Activated T-cell treated with anti-CD3 and anti-CD28 coated beads, Interleukin-2, amount 50 U/mL, for 1 hour (primary cell): ENCODE data around the gene BPIFA3.
A peak's percentile ranks its signal among the peaks of the same experiment; 100 is the strongest.
"Not testable (repeated sequence)": the region's sequence is repeated elsewhere in the genome, so short reads cannot be mapped to it uniquely, and the experiment has no call there.

Experiments
- DNase-seq: peaks from one replicate; pipeline ENCODE4 v3.0.0-alpha.2; 2020

BPIFA3 gene

DNA sequence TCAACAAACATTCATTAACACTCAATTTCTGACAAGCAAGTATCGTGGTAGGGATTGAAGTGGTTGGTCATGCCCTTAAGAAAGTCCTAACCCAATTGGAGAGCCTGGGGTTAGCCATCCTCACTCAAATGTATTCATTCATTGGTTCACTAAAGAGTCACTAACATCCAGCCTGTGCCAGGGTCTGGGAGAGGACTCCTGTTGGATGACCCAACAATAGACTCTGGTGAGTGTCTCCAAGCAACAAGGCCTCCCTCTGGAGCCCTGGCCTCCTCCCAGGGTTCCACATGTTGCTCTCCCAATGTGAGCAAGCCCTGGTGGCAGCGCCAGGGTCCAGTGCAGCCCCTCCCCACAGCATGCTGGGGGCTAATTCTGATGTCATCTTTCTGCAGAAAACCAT lies at the start of gene BPIFA3:
BPIFA3 (plus strand) TSS at position 301 of the 400 bp plus-strand sequence. CDS start 185 bp downstream, outside the sequence.
- DNase-seq, result no peak

- no peak for DNase-seq
Measured at GRCh38 chr20:33167859-33168258, 49.3 kb upstream of the BPIFA3 start, which contains the start of gene BPIFA2. TSS of gene BPIFA2 (plus strand) at chr20:33168159. CDS start at chr20:33169146, 987 bp downstream.

DNA sequence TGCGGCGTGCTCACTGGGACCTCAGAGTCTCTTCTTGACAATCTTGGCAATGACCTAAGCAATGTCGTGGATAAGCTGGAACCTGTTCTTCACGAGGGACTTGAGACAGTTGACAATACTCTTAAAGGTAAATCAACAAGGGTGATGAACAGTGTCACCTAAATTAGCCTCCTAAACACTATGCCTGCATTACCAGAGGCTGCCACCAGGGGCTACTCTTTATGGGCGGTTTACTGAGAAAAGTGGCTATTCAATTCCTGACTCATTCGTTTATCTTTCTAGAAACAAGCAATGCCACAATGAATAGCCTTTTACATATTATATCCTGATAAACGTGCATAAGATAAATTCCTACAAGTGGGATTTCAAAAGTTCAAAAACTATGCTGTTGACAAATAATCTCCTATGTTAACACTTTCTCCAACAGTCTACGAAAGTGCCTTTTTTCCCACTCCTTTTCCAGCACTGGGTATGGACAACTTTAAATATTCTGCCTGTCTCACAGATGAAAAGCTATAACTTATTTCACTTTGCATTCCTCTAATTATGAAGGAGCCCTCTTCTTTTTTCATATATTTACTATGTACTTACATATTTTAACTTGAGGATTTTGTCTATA lies 47.9 kb upstream of the BPIFA3 start:
- no peak for DNase-seq

DNA sequence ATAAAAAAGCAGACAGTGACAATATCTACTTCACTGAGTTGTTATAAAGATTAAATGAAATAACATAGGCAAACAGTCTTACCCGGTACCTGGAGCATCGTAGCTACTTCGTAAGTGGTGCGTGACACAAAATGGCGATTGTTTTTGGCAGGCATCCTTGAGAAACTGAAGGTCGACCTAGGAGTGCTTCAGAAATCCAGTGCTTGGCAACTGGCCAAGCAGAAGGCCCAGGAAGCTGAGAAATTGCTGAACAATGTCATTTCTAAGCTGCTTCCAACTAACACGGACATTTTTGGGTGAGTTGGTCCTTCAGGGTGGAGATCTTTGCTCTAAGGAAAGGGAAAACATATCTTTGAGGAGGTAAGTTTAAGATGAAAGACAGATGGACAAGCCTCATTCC lies 44.4 kb upstream of the BPIFA3 start:
- no peak for DNase-seq

GRCh38 chr20:33175123-33175522 lies 42.0 kb upstream of the BPIFA3 start:
- no peak for DNase-seq

DNA sequence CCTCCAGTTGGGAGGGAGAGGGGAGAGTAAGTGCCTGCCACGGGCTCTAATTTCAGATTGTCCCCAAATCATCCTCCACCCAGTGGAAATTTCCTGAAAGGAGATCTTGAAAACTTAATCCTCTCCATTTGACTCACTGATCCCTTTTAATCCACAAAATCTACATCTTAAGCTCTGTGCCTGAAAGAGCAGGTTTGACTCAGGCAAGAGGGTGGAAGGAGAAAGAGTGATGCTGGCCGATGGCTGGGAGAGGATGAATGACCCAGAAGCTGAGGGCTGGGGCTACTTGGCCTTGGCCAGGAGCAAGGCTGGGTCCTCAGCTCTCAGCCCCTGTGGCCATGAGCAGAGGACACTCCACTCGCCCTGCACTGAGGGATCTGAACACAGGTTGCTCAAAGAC lies 41.1 kb upstream of the BPIFA3 start:
- DNase-seq, result no peak

DNA sequence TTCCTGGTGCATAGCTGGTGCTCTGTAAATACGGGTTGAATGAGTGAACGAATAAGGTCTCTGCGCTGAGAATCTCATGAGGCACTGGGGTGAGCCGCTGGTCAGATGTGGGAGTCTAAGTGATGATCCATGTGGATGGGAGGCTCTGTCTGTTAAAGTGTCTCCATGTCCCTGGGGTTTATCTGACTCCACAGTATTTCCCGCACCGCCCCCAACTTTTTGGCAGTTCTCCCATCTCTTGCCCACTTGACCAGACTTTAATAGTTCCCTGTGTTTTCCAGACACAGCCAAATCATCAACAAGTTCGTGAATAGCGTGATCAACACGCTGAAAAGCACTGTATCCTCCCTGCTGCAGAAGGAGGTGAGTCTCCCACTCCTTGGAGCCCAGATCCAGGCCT lies 39.3 kb upstream of the BPIFA3 start:
- no peak for DNase-seq

- DNase-seq, result no peak
Measured at GRCh38 chr20:33178726-33179125, 38.4 kb upstream of the BPIFA3 start.

DNA sequence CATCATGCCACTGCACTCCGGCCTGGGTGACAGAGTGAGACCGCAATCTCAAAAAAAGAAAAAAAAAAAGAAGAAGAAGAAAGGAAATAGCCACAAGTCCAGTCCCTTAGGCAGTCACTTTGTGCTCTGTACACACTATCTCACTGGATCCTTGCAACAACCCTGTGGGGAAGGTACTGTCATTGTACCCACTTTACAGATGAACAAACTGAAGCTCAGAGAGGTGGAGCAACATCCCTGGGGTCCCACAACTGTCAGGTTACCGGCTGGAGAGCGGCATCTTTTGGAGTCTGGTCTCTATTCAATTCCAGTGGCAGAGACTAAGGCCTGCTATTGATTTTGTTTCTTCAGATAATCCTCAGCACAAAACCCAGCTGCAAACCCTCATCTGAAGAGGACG lies 37.0 kb upstream of the BPIFA3 start:
- DNase-seq, result no peak

DNA sequence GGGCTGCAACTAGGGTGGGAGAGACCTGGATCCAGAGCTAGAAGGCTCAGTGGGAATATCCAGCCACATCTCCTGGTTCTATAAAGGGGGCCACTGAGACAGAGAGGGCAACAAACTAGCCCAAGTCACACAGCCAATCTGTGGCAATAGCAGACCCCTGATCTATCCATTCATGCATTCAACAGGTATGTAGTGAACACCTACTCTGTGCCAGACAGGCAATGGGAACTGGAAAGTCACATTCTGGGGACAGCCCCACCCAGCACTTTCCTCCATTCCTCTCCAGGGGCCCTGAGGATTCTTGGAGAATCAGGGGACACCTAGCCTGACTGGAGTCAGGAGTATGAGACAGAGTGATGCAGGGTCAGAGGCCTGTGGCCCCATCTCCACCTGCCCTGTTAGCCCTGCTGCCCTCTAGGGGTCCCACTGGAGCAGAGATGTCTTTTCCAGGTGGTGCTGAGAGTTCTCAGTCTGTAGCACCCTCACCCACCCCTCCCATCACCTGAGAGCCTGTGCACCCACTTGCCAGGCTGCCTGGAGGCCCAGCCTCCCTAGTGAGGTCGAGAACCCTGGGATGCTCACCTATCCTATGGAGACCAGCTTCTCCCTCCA lies 35.6 kb upstream of the BPIFA3 start:
- no peak for DNase-seq

DNA sequence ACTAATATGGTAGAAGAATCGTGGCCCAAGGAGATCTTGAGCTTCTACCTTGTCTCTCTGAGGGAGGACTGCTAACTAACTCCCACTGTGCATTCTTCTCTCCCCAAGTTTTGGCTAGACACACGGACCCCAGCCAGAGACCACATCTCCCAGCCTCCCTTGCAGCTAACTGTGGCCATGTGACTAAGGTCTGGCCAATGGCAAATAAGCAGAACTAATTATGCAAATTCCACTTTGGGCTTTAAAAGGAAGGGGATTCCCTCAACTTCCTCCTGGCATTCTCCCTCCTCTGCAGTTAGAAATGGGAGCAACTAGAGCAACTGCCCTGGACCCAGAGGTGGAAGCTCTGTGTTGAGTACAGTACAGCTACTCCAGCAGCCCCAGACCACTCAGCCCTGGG lies 33.8 kb upstream of the BPIFA3 start:
- no peak for DNase-seq

DNA sequence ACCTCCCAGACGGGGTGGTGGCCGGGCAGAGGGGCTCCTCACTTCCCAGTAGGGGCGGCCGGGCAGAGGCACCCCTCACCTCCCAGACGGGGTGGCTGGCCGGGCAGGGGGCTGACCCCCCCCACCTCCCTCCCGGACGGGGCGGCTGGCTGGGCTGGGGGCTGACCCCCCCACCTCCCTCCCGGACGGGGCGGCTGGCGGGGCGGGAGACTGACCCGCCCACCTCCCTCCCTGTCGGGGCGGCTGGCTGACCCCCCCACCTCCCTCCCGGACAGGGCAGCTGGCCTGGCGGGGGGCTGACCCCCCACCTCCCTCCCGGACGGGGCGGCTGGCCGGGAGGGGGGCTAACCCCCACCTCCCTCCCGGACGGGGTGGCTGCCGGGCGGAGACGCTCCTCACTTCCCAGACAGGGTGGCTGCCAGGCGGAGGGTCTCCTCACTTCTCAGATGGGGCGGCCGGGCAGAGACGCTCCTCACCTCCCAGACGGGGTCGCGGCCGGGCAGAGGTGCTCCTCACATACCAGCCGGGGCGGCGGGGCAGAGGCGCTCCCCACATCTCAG lies 32.0 kb upstream of the BPIFA3 start:
- not testable (repeated sequence) for DNase-seq

DNA sequence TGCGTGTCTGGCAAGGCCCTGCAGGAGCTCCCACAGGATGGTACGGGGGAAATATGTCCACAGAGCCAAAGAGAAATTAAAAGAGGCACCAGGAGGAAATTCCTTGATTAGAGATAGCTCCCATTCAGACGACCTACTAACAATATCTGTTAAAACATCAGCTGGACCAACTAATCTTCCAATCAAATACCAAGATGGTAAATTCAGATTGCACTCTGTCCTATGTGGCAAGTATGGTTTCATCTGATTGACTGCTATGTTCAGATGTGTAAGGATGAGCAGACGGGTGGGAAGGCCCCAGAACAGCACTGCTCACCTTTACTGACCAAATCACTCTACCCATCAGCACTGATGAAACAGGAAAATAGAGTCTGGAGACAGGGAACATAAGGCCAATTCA lies 29.7 kb upstream of the BPIFA3 start:
- no peak for DNase-seq

GRCh38 chr20:33188421-33188820 lies 28.7 kb upstream of the BPIFA3 start:
- DNase-seq, result no peak

GRCh38 chr20:33191484-33191883 lies 25.7 kb upstream of the BPIFA3 start:
- no peak for DNase-seq

- no peak for DNase-seq
Measured at GRCh38 chr20:33191955-33192354, 25.2 kb upstream of the BPIFA3 start.

- DNase-seq, result no peak
Measured at GRCh38 chr20:33192912-33193501, 24.1 kb upstream of the BPIFA3 start.

DNA sequence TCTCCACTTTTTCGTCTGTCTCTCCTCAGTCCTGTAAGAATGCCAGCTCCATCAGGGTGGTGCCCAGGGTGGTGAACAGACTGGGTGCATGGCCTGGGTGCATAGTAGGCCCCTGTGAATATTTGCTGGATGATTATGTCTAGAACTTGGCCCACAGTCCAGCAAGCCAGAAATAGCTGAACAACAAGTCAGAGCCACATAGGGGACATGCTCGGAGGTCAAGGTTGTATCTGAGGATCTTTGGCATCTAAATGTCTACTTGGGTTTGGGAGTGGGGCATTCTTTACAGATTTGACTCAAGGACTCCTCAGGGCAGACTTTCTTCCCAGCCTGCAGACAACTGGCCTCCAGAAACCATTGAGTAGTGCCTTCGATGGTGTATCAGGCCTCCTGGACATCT lies 18.1 kb upstream of the BPIFA3 start:
- no peak for DNase-seq

DNA sequence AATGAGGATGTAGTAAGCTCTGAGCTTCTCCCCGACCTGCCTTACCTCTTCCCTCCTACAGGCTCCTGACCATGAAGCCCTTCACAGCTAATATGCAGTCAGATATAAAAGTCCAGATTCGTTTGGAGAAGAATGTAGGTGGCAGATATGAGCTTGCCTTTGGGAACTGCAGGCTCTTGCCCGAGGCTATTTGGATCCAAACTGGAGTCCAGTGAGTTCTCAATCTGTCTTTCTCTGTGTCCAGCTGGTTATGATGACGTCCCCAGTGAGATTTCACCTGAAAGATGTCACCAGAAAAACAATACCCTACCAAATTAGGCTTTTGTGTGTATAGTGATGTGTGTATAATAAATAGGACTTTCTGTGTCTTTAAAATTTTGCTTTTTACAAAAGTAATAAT lies 14.7 kb upstream of the BPIFA3 start:
- no peak for DNase-seq

GRCh38 chr20:33203444-33203843 lies 13.7 kb upstream of the BPIFA3 start:
- no peak for DNase-seq

DNA sequence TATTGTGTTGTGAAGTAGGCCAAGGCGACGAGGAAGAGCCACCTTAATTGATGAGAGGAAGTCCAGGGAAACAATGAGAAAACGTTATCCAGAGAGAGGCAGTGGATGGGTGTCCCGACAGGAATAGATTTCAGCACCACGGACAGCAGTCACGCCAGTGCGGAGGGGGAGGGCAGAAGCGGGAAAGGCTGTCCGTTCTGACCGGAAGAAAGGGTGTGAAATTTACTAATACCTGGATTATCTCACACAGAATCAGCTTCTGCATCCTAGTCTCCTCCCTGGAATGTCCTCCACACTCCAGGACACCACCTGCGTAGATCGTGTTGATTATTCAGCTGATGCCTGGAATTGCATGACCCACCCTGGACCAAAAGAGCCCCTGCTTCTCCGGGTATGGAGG lies 7.4 kb upstream of the BPIFA3 start:
- peak; percentile 30 for DNase-seq

- DNase-seq, result no peak
Measured at GRCh38 chr20:33210371-33210770, 6.8 kb upstream of the BPIFA3 start.

DNA sequence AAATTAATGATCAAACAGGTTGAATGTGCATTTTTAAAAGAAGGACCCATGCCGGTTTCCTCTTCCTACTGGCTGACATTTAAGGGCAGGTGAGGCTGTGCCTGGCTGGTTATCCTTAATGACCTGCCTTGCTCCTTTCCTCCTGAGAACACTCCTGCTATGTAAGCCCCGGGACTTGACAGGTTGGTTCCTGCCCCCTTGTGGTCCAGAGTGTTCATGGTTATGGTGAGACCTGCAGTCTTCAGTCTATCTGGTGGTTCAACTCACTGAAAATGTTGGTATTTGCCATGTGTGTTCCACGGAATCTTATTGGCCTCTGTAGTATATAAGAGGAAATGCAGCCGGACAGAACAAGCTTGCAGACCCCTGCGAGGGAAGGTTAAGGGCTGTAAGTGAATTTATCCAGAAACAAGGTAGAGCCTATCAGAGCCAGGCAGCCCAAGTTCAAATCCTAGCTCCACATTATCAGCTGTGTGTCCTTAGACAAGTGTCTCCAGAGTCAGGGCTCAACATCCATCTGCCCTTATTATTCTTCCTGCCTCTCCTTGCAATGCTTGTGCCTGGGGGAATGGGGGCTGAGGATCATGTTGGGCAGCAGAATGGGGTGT lies 5.2 kb upstream of the BPIFA3 start:
- no peak for DNase-seq

- no peak for DNase-seq
Measured at GRCh38 chr20:33224399-33224798, 7.2 kb downstream of the BPIFA3 start.
